GM12874 (cell line): Measurements from ENCODE around the gene CTTN.

ENCODE experiments used
- TF ChIP-seq, protein P1 (sequence below): IDR thresholded peaks from 2 replicates; pipeline ENCODE4 v1.5.1; 2011; ENCODE audit warnings: low read depth, mild to moderate bottlenecking, control low read depth, low read length, moderate library complexity; ENCODE audit not compliant: insufficient read depth

Gene CTTN

DNA sequence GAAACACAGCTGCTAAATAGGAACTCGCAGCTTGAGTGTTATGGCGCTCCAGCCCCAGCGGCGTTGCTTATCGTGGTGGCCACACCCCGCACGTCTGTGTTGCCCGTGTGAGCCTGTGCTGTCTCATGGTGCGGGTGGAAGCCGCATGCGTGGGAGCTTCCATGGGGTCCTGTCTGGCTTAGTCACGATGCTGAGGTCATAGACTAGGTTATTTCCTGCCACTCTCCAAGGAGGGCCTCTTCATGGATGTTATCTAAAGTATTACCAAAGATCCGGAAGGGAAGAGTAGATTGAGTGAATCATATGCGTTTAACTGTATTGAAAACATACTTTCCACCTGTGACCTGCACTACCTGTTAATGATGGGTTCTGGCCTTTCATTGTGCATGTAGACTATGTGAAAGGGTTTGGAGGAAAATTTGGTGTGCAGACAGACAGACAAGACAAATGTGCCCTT is 21.7 kb downstream of the CTTN start:
- TF ChIP-seq, protein P1, sequence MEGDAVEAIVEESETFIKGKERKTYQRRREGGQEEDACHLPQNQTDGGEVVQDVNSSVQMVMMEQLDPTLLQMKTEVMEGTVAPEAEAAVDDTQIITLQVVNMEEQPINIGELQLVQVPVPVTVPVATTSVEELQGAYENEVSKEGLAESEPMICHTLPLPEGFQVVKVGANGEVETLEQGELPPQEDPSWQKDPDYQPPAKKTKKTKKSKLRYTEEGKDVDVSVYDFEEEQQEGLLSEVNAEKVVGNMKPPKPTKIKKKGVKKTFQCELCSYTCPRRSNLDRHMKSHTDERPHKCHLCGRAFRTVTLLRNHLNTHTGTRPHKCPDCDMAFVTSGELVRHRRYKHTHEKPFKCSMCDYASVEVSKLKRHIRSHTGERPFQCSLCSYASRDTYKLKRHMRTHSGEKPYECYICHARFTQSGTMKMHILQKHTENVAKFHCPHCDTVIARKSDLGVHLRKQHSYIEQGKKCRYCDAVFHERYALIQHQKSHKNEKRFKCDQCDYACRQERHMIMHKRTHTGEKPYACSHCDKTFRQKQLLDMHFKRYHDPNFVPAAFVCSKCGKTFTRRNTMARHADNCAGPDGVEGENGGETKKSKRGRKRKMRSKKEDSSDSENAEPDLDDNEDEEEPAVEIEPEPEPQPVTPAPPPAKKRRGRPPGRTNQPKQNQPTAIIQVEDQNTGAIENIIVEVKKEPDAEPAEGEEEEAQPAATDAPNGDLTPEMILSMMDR: no peak

DNA sequence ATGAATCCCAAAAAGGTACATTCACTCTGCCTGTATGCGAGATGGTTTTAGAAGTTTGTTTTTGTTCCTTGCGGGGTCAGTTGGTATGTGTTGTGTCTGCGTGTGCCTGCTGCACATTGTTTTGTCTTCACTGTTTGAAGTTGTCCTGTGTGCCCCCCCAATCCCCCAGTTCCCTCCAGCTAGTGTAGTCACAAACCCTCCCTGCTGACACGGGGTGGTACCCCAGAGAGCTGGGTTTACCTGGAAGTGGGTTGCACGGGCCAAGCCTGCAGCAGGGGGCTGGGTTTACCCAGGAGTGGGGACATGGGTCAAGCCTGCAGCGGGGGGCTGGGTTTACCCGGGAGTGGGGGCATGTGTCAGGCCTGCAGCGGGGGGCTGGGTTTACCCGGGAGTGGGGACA is 22.2 kb downstream of the CTTN start:
- TF ChIP-seq, protein P1: no peak

DNA sequence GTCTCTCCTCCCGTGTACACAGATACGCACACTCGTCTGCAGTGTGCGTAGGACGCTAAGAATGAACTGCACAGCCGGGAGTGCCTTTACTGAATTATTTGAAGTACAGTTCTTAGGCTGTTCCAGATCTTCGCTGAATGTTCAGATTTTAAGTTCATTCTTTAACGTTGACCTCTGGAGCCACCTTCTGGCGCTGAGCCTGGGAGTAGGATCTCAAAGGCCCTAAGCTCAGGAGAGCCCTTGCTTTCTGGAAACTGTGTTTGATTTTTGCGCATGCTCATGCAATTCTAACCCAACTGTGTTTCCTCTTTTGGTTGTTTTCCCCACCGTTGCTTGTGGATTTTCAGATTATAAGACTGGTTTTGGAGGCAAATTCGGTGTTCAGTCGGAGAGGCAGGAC is 22.8 kb downstream of the CTTN start:
- TF ChIP-seq, protein P1: no peak

DNA sequence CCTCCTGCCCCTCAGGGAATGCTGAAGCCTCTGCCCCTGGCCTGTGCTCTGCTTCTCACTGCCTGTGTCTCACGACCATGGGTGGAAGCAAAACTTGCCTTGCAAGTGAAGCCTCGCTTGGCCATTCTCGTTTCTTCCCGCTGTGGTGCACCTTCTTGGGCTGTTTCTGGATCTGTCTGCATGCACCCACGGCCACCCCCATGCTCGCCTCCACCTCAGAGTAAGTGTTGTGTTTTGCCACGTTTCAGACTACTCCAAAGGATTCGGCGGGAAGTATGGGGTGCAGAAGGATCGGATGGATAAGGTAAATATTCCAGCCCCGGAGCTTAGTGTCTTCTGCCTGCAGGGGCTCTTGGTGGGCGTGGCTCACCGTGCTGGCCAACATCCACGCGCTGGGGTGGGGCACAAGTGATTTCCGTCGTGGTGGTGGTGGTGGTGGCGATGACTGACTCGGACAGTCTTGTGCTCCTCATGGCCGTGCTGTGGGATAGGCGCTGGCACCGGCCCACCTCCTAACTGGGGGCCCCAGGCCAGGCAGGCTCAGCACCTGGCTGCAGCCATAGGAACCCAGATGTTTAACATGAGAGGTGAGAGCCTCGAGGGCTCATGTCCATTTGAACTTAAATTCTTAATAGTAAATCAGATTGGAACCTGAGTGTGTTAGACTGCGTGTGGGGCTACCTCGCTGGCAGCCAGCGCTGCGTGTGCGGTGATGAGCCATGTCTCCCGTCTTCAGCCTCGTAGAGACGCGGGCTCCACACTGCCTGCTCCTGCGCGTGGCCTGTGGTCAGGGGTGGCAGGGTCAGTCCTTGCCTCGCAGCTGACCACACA is 24.6 kb downstream of the CTTN start:
- TF ChIP-seq, protein P1: no peak

DNA sequence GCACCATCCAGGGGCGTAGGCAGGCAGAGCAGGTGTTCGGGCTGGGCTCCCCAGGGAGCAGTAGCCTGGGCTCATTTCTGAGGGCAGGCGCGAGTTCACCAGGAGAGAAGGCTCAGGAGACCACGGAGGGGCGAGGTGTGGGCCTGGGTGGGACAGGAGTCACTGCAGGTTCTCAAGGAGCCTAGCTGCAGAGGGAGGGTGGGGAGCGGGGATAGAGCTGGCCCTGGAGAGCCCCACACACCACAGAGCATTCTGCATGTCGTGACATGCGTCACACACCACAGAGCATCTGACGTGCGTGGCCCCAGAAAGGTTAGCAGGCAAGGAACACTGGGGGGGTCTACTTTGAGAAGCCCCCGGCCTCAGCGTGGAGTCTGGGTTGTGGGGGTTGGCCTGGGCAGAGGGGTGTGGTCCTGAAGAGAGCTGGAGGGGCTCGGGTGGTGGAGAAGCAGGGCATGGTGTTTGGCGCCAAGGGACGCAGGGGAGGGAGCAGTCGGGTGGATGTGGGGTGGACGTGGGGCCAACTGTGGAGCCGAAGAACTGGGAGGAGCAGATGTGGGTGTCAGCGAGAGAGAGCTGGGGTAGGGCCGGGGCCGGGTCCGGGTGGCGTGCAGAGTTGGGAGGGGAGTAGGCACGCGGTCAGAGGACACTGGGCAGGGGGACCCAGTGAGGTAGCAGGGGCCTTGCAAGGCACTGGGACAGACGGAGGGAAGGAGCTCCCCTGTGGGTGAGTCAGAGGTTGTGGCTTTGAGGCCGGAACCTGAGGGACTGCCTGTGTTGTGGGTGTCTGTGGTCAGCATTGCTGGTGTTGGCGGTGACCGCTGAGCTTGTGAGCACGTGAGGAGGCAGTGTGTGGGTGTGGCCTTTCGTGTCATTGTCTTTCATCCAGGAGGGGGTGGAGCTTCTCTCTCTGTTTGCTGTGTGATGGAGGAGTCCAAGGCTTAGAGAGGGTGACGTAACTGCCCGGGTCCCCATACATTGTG is 25.5 kb downstream of the CTTN start:
- TF ChIP-seq, protein P1: no peak

DNA sequence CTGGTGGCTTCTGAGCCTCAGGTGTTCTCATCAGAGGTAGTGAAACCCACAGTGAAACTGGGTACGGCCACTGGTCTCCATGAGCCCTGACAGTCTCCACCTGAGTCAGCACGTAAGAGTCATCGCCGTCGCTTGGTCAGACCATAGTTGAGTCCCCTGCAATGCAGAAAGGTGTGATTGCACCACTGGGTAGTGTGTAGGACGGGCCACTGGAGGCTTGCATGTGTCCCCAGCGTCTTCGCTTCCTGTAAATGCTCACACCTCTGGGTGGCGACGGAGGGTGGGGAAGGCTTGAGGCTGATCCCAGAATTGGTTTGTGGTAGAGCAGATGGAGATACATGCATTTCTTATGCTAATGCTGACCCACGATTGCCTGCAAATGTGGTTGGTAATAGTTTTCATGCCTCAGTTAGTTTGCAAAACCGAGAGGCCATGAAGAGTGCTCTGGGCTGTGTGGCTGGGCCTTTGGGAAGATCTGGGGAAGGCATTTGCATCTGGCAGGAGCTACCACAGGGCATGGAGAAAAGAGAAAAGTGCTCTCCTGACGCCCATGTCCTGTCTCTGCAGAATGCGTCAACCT is 26.5 kb downstream of the CTTN start:
- TF ChIP-seq, protein P1: no peak

DNA sequence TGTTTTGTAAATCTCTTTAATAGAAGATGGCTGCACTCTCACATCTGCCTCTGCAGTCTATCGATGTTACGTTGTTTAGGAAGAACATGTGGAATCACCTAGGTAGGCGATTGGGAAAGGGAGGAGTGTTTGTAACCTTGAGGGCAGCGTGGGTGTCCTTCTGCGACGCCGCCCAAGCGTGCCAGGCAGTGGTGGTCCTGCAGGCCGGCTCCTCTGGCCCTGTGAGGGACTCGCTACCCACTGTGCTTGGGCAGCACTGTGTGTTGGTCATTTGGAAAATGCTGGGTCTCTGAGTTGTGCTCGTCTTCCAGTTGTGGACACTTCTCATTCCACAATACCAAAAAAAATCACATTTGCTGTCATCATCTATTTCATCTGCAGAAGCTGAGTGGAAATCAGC is 29.1 kb downstream of the CTTN start:
- TF ChIP-seq, protein P1: no peak
